OCI-LY1 (cell line): ENCODE results near the gene ITGAX.

Source experiments
- H2AFZ ChIP-seq: fragments of 200-600 bp; sonication (generic), shearing (Covaris generic); 2 replicates; pipeline ENCODE4 v1.6.0; 2014; ENCODE audit warnings: antibody characterized with exemption, mild to moderate bottlenecking, low read length
- H3F3A ChIP-seq: fragments of 200-600 bp; sonication (generic), shearing (Covaris generic); 2 replicates; pipeline ENCODE4 v1.6.0; 2014; ENCODE audit warnings: mild to moderate bottlenecking, antibody characterized with exemption, low read length, moderate library complexity; ENCODE audit not compliant: insufficient read depth
- H3K27ac ChIP-seq: fragments of 200-600 bp; sonication (generic); 2 replicates; pipeline ENCODE4 v1.5.1; 2014; ENCODE audit warnings: low read length, mixed run types, mild to moderate bottlenecking, low read depth; ENCODE audit not compliant: poor library complexity, severe bottlenecking
- H3K27me3 ChIP-seq: fragments of 200-600 bp; sonication (generic); 2 replicates; pipeline ENCODE4 v1.6.0; 2014; ENCODE audit warnings: antibody characterized with exemption, mild to moderate bottlenecking, low read length, moderate library complexity; ENCODE audit not compliant: insufficient read depth
- H3K36me3 ChIP-seq: fragments of 200-600 bp; sonication (generic); 2 replicates; pipeline ENCODE4 v1.6.1; 2014; ENCODE audit warnings: mild to moderate bottlenecking, antibody characterized with exemption, low read length, moderate library complexity, mixed read lengths; ENCODE audit not compliant: insufficient read depth
- H3K4me1 ChIP-seq: fragments of 200-600 bp; sonication (generic); 2 replicates; pipeline ENCODE4 v1.5.1; 2014; ENCODE audit warnings: mild to moderate bottlenecking, low read length, moderate library complexity; ENCODE audit not compliant: insufficient read depth, severe bottlenecking
- H3K4me2 ChIP-seq: fragments of 200-600 bp; sonication (generic), shearing (Covaris generic); 2 replicates; pipeline ENCODE4 v1.6.1; 2014; ENCODE audit warnings: low read length
- H3K4me3 ChIP-seq: fragments of 200-600 bp; sonication (generic); 2 replicates; pipeline ENCODE4 v1.5.1; 2014; ENCODE audit warnings: low read length, low read depth, mild to moderate bottlenecking, mixed read lengths; ENCODE audit not compliant: poor library complexity, severe bottlenecking
- H3K79me2 ChIP-seq: fragments of 200-600 bp; shearing (Covaris generic); 2 replicates; pipeline ENCODE4 v1.6.1; 2016; ENCODE audit warnings: mixed run types, low read length, mixed read lengths; ENCODE audit not compliant: insufficient read depth
- H3K9ac ChIP-seq: fragments of 200-600 bp; sonication (generic), shearing (Covaris generic); 2 replicates; pipeline ENCODE4 v1.6.1; 2014; ENCODE audit warnings: mild to moderate bottlenecking, low read length, mixed read lengths
- H3K9me2 ChIP-seq: fragments of 200-600 bp; sonication (generic), shearing (Covaris generic); 2 replicates; pipeline ENCODE4 v1.6.1; 2014; ENCODE audit warnings: low read depth, mild to moderate bottlenecking, low read length, mixed read lengths
- H3K9me3 ChIP-seq: fragments of 200-600 bp; shearing (Covaris generic); 2 replicates; pipeline ENCODE4 v1.6.1; 2014; ENCODE audit warnings: low read length, mixed read lengths
- H4K20me1 ChIP-seq: fragments of 200-600 bp; sonication (generic), shearing (Covaris generic); 2 replicates; pipeline ENCODE4 v1.6.0; 2016; ENCODE audit warnings: mild to moderate bottlenecking, low read length; ENCODE audit not compliant: insufficient read depth
- CTCF ChIP-seq: fragments of 200-600 bp; sonication (generic), shearing (Covaris generic); IDR thresholded peaks from 2 replicates; pipeline ENCODE4 v1.5.1; 2017; ENCODE audit warnings: mild to moderate bottlenecking, antibody characterized with exemption, low read length, moderate library complexity, mixed read lengths
- EZH2 ChIP-seq: fragments of 200-600 bp; sonication (generic), shearing (Covaris generic); IDR thresholded peaks from 2 replicates; pipeline ENCODE4 v1.8.0; 2017; ENCODE audit warnings: borderline replicate concordance, mixed run types, mild to moderate bottlenecking, antibody characterized with exemption, low read length, moderate library complexity, mixed read lengths

ITGAX gene

GRCh38 chr16:31351942-31352325, 3.0 kb upstream of the ITGAX start:
- H3K79me2 ChIP-seq = no peaks in the 10 kb centered on the region
- TF ChIP-seq EZH2 (no peak), CTCF (no peak)
- no peaks in the 10 kb centered on the region for H3K9me3 ChIP-seq
- H3K27me3 ChIP-seq = 0 out of 2 replicates have a peak, but pooled peaks cover 7% of the 10 kb centered on the region
- H3K4me1 ChIP-seq = no peaks in the 10 kb centered on the region
- H4K20me1 ChIP-seq = no peaks in the 10 kb centered on the region
- no peak overlapping the region for H2AFZ ChIP-seq
- H3K9me2 ChIP-seq = no peaks in the 10 kb centered on the region
- H3K4me3 ChIP-seq = no peak overlapping the region
- H3K4me2 ChIP-seq = no peak overlapping the region
- no peak overlapping the region for H3K9ac ChIP-seq
- H3K27ac ChIP-seq = no peak overlapping the region
- no peaks in the 10 kb centered on the region for H3K36me3 ChIP-seq
- H3F3A ChIP-seq = no peaks in the 10 kb centered on the region

GRCh38 chr16:31352376-31353115, 2.4 kb upstream of the ITGAX start:
- Histone ChIP-seq H3K4me2 (no peak overlapping the region), H3F3A (no peaks in the 10 kb centered on the region), H3K9me3 (no peaks in the 10 kb centered on the region), H3K9me2 (no peaks in the 10 kb centered on the region), H3K4me1 (no peaks in the 10 kb centered on the region), H4K20me1 (no peaks in the 10 kb centered on the region), H3K36me3 (no peaks in the 10 kb centered on the region), H3K79me2 (no peaks in the 10 kb centered on the region), H3K27me3 (0 out of 2 replicates have a peak, but pooled peaks cover 7% of the 10 kb centered on the region), H3K9ac (no peak overlapping the region), H3K4me3 (no peak overlapping the region), H2AFZ (no peak overlapping the region), H3K27ac (no peak overlapping the region)
- no peak for TF ChIP-seq EZH2
- TF ChIP-seq CTCF = no peak

DNA sequence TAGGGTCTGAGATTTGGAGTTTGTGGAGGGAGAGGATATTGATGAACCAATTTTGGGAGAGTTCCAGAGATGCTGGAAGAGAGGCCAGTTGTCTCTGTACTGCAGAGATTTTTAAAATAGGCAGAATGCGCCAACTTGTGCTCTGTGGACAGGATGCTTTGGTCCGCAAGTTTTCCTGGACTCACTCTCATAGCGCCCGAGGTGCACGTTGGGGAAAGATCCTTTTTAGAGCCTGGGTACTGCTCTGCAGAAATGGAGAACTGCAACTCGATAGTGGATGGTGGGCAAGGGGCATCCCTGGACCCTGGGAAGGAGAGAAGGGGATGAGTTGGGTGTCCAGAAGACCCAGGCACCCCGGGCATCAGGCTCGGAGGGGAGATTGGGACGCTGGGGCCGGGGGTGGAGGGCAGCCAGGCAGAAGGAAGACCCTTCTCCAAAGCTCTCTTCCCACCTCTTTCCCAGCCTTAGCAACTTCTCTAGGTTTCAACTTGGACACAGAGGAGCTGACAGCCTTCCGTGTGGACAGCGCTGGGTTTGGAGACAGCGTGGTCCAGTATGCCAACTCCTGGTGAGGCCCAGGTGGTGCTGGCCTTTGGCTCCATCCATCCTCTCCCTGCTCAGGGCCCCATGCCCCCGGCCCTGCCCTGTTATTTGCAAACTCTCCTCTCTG, 590 bp downstream of the ITGAX start:
- Histone ChIP-seq H3K9me3 (no peaks in the 10 kb centered on the region), H3K36me3 (no peaks in the 10 kb centered on the region), H3F3A (no peaks in the 10 kb centered on the region), H3K4me1 (no peaks in the 10 kb centered on the region), H3K27me3 (0 out of 2 replicates have a peak, but pooled peaks cover 2% of the 10 kb centered on the region), H3K79me2 (no peaks in the 10 kb centered on the region), H3K9ac (no peak overlapping the region), H3K4me3 (no peak overlapping the region), H3K27ac (no peak overlapping the region), H3K4me2 (no peak overlapping the region), H3K9me2 (no peaks in the 10 kb centered on the region), H4K20me1 (no peaks in the 10 kb centered on the region), H2AFZ (no peak overlapping the region)
- TF ChIP-seq EZH2 (no peak), CTCF (no peak)
